ENCODE data around the gene GMCL1. TPM values are rescaled to one million over a fixed set of nuclear protein-coding genes. Genes with fewer than 3 reads are reported as not detected.

Gene GMCL1
- total RNA-seq, 1 experiment from 2014 or later = 12.7 TPM

DNA sequence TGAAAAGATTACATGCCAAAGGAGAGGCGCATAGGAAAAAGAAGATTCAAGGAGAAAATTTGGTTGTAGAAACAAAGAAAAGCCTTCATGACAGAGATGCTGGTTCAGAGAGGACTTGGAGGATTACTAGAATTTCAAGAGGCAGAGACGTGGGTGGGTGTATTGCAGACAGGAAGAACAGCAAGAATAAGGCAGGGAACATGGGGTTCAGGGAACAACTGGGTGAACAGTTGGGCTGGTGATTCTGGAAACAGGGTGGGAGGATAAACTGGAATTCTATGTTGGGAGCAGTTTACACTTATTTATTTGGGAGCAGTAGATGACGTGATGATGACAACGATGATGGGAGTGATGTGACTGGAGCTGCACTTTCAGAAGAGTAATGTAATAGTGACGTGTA, 18.4 kb upstream of the GMCL1 start:
- no peak overlapping the region for H2AFZ ChIP-seq (ENCODE audit: low read length)
- BruUV-seq (replicated peaks) = no TSS peak
- DNase-seq (no peak), ATAC-seq (no peak)
- ChIA-PET CTCF (interaction anchor here (1.8 kb wide), 1 partner anchor 86 kb away, joined by 7 read pairs; no protein-coding TSS in a partner anchor), POLR2A (ENCODE audit: unreplicated experiment) (no interaction called here)
- TF ChIP-seq, protein P1, sequence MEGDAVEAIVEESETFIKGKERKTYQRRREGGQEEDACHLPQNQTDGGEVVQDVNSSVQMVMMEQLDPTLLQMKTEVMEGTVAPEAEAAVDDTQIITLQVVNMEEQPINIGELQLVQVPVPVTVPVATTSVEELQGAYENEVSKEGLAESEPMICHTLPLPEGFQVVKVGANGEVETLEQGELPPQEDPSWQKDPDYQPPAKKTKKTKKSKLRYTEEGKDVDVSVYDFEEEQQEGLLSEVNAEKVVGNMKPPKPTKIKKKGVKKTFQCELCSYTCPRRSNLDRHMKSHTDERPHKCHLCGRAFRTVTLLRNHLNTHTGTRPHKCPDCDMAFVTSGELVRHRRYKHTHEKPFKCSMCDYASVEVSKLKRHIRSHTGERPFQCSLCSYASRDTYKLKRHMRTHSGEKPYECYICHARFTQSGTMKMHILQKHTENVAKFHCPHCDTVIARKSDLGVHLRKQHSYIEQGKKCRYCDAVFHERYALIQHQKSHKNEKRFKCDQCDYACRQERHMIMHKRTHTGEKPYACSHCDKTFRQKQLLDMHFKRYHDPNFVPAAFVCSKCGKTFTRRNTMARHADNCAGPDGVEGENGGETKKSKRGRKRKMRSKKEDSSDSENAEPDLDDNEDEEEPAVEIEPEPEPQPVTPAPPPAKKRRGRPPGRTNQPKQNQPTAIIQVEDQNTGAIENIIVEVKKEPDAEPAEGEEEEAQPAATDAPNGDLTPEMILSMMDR (conservative IDR thresholded peaks at IDR 0.05; ENCODE audit: low read depth, low read length) = no peak
- TF ChIP-seq EZH2phosphoT487 (IDR thresholded peaks at IDR 0.05; ENCODE audit: borderline replicate concordance, low read length) = no peak
- TF ChIP-seq EZH2 (IDR thresholded peaks at IDR 0.05; ENCODE audit: low read length, unreplicated experiment) = no peak
- no peaks in the 10 kb centered on the region for H3K36me3 ChIP-seq (ENCODE audit: low read depth, low read length)
- no peak overlapping the region for H3K4me2 ChIP-seq (ENCODE audit: low read length)
- no peak overlapping the region for H3K4me3 ChIP-seq (ENCODE audit: low read length)
- no peaks in the 10 kb centered on the region for H3K79me2 ChIP-seq (ENCODE audit: low read length)
- no peak overlapping the region for H3K9ac ChIP-seq (ENCODE audit: low read length)
- no peaks in the 10 kb centered on the region for H3K27me3 ChIP-seq (ENCODE audit: low read length)
- intact Hi-C loops (cut with micrococcal nuclease) = no loop called here
- H3F3A ChIP-seq (ENCODE audit: low read length, unreplicated experiment) = no peaks in the 10 kb centered on the region
- H3K9me3 ChIP-seq (ENCODE audit: low read length) = no peaks in the 10 kb centered on the region
- H3K27ac ChIP-seq (ENCODE audit: low read length) = no peak overlapping the region
- H3K4me1 ChIP-seq (ENCODE audit: insufficient read depth, low read length) = peaks cover 5% of the 10 kb centered on the region
- no peaks in the 10 kb centered on the region for H3K9me2 ChIP-seq (replicated peaks; ENCODE audit: low read length)
- no peaks in the 10 kb centered on the region for H4K20me1 ChIP-seq (ENCODE audit: low read length)

DNA sequence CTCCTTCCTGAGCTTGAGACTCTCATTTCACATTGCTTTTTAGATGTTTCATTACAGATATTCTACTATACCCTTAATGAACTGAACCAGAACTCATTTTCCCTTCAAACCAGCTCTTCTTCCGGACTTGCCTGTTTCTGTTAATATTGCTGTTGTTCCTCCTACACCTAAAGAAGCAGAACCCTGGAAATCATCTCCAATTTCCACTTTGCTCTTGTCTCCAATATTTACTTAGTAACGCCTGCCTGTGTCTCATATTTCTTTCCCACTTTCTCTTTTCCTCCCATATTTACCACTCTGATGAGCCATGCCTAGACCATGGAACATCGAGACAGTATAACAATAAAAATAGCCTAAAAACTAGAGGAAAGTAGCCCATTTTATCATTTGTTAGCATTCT, 17.9 kb upstream of the GMCL1 start:
- H3K27me3 ChIP-seq (ENCODE audit: low read length) = no peaks in the 10 kb centered on the region
- CTCF ChIA-PET = interaction anchor here (1.8 kb wide), 1 partner anchor 87 kb away, joined by 7 read pairs; no protein-coding TSS in a partner anchor
- no peaks in the 10 kb centered on the region for H3K36me3 ChIP-seq (ENCODE audit: low read depth, low read length)
- no peak overlapping the region for H3K9ac ChIP-seq (ENCODE audit: low read length)
- POLR2A ChIA-PET (ENCODE audit: unreplicated experiment) = no interaction called here
- H3K4me3 ChIP-seq (ENCODE audit: low read length) = no peak overlapping the region
- no peaks in the 10 kb centered on the region for H3K79me2 ChIP-seq (ENCODE audit: low read length)
- TF ChIP-seq, protein P1 (conservative IDR thresholded peaks at IDR 0.05; ENCODE audit: low read depth, low read length) = no peak
- no peak for TF ChIP-seq EZH2 (IDR thresholded peaks at IDR 0.05; ENCODE audit: low read length, unreplicated experiment)
- TF ChIP-seq EZH2phosphoT487 (IDR thresholded peaks at IDR 0.05; ENCODE audit: borderline replicate concordance, low read length) = no peak
- no peaks in the 10 kb centered on the region for H3K9me2 ChIP-seq (replicated peaks; ENCODE audit: low read length)
- BruUV-seq (replicated peaks) = no TSS peak
- ATAC-seq = no peak
- no peaks in the 10 kb centered on the region for H3K9me3 ChIP-seq (ENCODE audit: low read length)
- no peaks in the 10 kb centered on the region for H3F3A ChIP-seq (ENCODE audit: low read length, unreplicated experiment)
- no peaks in the 10 kb centered on the region for H4K20me1 ChIP-seq (ENCODE audit: low read length)
- H3K4me1 ChIP-seq (ENCODE audit: insufficient read depth, low read length) = peaks cover 10% of the 10 kb centered on the region
- no peak for DNase-seq
- intact Hi-C loops (cut with micrococcal nuclease) = no loop called here
- H3K27ac ChIP-seq (ENCODE audit: low read length) = no peak overlapping the region
- no peak overlapping the region for H2AFZ ChIP-seq (ENCODE audit: low read length)
- no peak overlapping the region for H3K4me2 ChIP-seq (ENCODE audit: low read length)

DNA sequence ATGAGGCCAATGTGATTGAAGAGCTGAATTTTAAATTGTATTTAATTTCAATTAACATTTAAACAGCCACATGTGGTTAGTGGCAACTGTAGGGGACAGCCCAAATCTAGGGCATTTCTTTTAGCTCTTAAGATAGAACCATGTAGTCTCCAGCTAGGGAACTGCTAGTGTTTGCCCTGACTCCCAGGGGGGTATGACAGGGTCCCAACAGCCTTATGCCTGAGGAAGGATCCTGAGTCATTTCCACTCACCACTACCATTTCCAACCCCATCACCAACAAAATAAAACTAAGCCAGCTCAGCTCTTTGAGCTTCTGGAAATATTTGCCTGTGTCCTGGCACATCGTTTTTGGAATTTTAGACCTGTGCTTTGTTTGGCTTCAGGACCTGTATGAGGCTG, 13.7 kb upstream of the GMCL1 start:
- Histone ChIP-seq H3K9ac (ENCODE audit: low read length) (no peak overlapping the region), H3K4me1 (ENCODE audit: insufficient read depth, low read length) (peaks cover 13% of the 10 kb centered on the region), H3K36me3 (ENCODE audit: low read depth, low read length) (no peaks in the 10 kb centered on the region; the same call in 1 of the 2 replicates), H3K27ac (ENCODE audit: low read length) (no peak overlapping the region), H3K79me2 (ENCODE audit: low read length) (no peaks in the 10 kb centered on the region), H3K27me3 (ENCODE audit: low read length) (no peaks in the 10 kb centered on the region), H4K20me1 (ENCODE audit: low read length) (no peaks in the 10 kb centered on the region), H3K4me3 (ENCODE audit: low read length) (no peak overlapping the region), H3F3A (ENCODE audit: low read length, unreplicated experiment) (no peaks in the 10 kb centered on the region), H3K9me2 (replicated peaks; ENCODE audit: low read length) (no peaks in the 10 kb centered on the region), H2AFZ (ENCODE audit: low read length) (no peak overlapping the region), H3K9me3 (ENCODE audit: low read length) (no peaks in the 10 kb centered on the region), H3K4me2 (ENCODE audit: low read length) (no peak overlapping the region)
- no TSS peak for BruUV-seq (replicated peaks)
- DNase-seq (peak; percentile 24), ATAC-seq (peak; percentile 60)
- POLR2A ChIA-PET (ENCODE audit: unreplicated experiment) = interaction anchor here (1.0 kb wide), 1 partner anchor 91 kb away, joined by 4 read pairs; no protein-coding TSS in a partner anchor
- intact Hi-C loops (cut with micrococcal nuclease) = loop anchor here (5.0 kb wide), 1 partner anchor 43 kb away; no protein-coding TSS in a partner anchor
- TF ChIP-seq EZH2 (IDR thresholded peaks at IDR 0.05; ENCODE audit: low read length, unreplicated experiment) (no peak), EZH2phosphoT487 (IDR thresholded peaks at IDR 0.05; ENCODE audit: borderline replicate concordance, low read length) (no peak)
- TF ChIP-seq, protein P1 (conservative IDR thresholded peaks at IDR 0.05; ENCODE audit: low read depth, low read length) = no peak
- CTCF ChIA-PET = interaction anchor here (0.5 to 4.7 kb wide), 4 partner anchors 74 to 296 kb away, joined by 3 to 89 read pairs (median 5); partner anchors contain the start of gene ANXA4
